Measurements from ENCODE around the gene TOM1.

Gene TOM1

GRCh38 chr22:35318346-35319215 is 18.9 kb downstream of the TOM1 start:
- H3K4me3 ChIP-seq = no peak overlapping the region
- H3K27ac ChIP-seq = peak overlapping the region in 1 of 21 experiments; percentile 39

- peak overlapping the region in 1 of 21 experiments; percentile 39 for H3K27ac ChIP-seq
- H3K4me3 ChIP-seq = no peak overlapping the region
Observed at GRCh38 chr22:35319244-35319985, 19.7 kb downstream of the TOM1 start.

DNA sequence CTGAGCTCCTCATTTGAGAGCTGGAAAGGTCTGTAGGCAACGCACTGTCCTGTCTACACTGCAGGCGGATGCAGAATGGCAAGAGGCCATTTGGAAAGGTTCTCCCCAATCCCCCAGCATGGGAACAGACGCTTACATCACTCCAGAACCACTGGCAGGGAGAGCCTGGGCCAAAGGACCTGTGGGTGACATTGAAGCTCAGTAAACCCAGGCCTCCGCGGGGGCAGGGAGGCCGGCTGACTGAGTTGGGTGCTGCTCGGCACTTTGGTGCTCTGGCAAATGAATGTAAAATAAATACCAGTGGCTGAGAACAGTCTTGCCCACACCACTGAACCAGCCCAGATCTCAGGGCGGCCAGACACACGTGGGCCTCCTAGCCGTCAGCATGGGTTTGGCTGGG is 22.4 kb downstream of the TOM1 start:
- H3K4me3 ChIP-seq = no peak overlapping the region
- no peak overlapping the region for H3K27ac ChIP-seq

DNA sequence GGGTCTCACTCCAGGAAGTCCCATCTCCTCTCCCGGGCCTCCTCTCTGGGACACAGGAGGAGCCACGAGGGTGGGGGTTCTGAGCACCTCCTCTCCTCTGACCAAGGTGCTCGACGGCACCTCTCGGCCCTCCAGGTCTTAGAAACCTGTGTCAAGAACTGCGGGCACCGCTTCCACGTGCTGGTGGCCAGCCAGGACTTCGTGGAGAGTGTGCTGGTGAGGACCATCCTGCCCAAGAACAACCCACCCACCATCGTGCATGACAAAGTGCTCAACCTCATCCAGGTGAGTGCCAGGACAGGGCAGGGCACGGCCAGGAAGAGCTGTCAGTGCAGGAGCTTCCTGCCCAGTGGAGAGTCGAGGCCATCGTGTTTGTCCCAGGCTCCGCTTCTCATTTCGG is 23.2 kb downstream of the TOM1 start:
- Histone ChIP-seq H3K4me3 (no peak overlapping the region), H3K27ac (no peak overlapping the region)

DNA sequence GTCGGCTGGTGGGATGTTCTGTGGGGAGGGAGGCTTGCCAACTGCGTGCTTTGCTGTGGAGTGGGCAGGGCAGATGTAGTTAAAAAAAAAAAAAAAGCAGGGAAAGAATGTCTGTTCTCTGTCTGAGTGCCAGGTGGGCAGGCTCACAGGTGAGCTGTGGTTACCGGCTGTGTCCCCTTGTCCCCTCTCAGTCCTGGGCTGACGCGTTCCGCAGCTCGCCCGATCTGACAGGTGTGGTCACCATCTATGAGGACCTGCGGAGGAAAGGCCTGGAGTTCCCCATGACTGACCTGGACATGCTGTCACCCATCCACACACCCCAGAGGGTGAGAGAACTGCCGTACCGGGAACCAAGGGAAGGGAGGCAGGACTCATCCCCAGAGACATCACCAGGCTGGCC is 23.6 kb downstream of the TOM1 start:
- no peak overlapping the region for H3K4me3 ChIP-seq
- no peak overlapping the region for H3K27ac ChIP-seq

DNA sequence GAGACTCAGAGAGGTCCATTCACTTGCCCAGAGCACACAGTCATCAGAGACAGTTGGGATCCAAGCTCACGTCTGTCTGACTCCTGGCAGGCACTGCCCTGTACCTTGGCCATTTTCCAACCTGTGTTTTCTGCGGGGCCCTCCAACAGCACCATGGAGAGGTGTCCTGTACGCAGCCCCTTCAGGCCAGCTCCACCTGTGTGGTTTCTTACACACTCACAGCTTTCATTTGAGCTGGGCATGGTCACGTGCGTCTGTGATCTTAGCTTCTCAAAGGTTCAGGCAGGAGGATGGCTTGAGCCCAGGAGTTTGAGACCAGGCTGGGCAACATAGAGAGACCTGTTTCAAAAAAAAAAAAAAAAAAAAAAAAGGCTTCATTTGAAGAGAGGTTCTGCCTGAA is 24.4 kb downstream of the TOM1 start:
- no peak overlapping the region for H3K27ac ChIP-seq
- H3K4me3 ChIP-seq = no peak overlapping the region

- Histone ChIP-seq H3K27ac (no peak overlapping the region), H3K4me3 (no peak overlapping the region)
Observed at GRCh38 chr22:35324762-35325161, 25.1 kb downstream of the TOM1 start.

DNA sequence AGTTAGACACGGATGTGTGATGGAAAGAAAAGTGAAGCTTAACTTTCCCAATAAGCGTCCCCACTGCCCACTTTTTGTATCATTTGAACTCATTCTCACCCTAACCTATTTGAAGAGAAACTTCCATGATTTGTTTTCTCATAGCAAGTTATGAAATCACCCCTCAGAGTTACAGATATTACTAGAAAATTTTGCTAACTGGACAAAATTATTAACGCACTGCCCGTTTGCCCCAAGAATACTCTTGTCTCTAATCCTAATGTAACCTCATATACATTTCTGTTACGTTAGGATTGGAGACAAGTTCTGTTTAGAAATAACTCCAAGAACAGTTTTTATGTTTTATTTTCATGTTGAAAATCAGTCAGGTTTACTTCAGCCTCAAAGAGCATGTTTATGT is 25.5 kb downstream of the TOM1 start:
- H3K4me3 ChIP-seq = no peak overlapping the region
- H3K27ac ChIP-seq = no peak overlapping the region

- peak overlapping the region in 1 of 21 experiments; percentile 25 for H3K27ac ChIP-seq
Observed at GRCh38 chr22:35326854-35327562, 27.3 kb downstream of the TOM1 start.

DNA sequence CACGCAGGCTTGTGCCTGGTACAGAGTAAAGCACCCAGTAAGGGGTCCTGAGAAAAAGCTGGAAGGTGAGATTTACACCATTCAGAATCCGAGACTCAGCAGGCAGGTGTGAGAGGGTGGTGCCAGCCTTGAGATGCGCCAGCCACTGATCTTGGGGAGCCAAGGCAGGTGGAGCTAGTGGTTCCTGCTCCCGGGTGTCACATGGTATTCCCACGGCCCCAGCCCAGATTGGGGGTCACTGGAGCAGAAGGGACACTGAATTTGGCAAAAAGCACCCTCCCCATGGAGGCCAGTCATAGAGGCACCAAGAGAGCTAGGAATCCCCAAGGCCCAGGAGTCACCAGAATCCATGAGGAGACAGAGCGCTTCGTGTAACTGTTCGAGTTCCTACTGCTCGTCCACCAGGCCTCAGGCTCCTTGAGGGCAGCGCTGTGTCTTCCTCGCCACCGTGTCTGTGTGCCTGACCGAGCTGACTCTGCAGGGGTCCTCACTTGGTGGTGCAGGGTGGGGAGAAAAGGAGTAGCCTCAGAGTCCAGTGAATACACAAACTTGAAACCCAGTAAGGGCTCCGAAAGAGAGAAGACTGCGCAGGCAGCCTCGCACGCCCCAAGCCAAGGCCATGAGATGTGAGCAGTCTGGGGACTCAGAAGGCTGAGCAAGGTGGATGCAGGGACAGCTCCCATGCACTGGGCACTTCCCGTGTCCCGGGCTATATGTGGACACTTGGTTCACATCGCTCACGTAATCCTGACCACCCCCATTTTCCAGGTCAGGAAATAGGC is 28.2 kb downstream of the TOM1 start:
- H3K4me3 ChIP-seq = no peak overlapping the region
- H3K27ac ChIP-seq = peak overlapping the region in 2 of 21 experiments; percentile 16 to 26

More at GRCh38 chr22:35326854-35327562, 27.3 kb downstream of the TOM1 start:
- H3K4me3 ChIP-seq = no peak overlapping the region

DNA sequence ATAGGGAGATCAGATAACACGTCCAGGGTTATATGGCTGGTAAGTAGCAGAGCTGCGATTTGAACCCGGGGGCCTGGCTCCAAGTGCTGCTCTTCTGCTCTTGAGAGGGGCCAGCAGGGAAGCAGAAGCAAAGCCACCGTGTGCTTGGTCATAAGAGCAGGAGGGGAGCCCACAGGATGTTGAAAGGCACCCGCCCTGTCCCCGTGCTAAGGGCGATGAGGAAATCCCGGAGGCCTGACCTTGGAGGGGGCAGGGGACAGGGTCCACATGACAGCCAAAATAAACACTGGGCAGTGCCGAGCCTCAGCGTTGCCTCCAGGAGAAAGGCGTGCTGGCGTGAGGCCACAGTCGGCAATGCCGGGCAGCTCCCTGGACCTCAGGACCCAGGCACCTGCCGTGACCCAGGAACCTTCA is 28.8 kb downstream of the TOM1 start:
- H3K4me3 ChIP-seq = no peak overlapping the region
- peak overlapping the region in 5 of 21 experiments; percentile 8 to 68 (median 17) for H3K27ac ChIP-seq

- no peak overlapping the region for H3K4me3 ChIP-seq
- peak overlapping the region in 8 of 21 experiments; percentile 17 to 81 (median 55) for H3K27ac ChIP-seq
Observed at GRCh38 chr22:35329114-35329847, 29.6 kb downstream of the TOM1 start.

GRCh38 chr22:35330258-35330861 is 30.7 kb downstream of the TOM1 start:
- Histone ChIP-seq H3K4me3 (no peak overlapping the region), H3K27ac (peak overlapping the region in 20 of 21 experiments; percentile 12 to 81 (median 66))

GRCh38 chr22:35332278-35332677 is 32.6 kb downstream of the TOM1 start:
- no peak overlapping the region for H3K27ac ChIP-seq
- no peak overlapping the region for H3K4me3 ChIP-seq

DNA sequence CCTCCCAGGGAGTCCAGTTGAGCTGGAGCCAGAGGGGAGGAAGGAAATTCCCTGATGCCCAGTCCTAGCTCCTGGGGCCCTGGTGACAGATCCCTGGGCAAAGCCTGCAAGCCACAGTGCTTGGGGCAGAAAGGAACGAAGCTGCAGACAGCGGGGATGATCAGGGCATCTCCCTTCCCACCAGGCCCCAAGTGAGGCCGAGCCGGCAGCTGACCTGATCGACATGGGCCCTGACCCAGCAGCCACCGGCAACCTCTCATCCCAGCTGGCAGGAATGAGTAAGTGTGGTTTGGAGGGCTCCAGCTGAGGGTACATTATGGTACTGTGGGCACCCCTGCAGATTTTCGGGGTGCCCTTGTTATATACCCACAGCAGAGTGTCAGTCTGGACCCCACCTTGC is 33.5 kb downstream of the TOM1 start:
- H3K4me3 ChIP-seq = no peak overlapping the region
- H3K27ac ChIP-seq = peak overlapping the region in 3 of 21 experiments; percentile 0 to 44 (median 34)

DNA sequence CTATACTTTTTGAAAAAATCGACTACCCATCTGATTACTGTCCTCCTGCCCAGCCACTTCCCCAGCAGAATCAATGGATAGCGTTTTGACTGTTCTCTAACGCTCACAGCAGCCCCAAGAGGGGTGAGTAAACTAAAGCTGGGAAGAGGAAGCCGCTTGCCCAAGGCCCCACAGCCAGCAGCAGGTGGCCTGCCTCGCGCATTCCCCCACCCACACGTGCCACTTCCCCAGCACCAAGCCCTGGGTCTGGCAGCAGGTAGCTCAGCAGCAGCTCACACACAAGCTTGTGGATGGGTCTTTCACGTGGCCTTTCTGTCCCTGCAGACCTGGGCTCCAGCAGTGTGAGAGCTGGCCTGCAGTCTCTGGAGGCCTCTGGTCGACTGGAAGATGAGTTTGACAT is 34.3 kb downstream of the TOM1 start:
- Histone ChIP-seq H3K27ac (peak overlapping the region in 7 of 21 experiments; percentile 0 to 68 (median 27)), H3K4me3 (no peak overlapping the region)

DNA sequence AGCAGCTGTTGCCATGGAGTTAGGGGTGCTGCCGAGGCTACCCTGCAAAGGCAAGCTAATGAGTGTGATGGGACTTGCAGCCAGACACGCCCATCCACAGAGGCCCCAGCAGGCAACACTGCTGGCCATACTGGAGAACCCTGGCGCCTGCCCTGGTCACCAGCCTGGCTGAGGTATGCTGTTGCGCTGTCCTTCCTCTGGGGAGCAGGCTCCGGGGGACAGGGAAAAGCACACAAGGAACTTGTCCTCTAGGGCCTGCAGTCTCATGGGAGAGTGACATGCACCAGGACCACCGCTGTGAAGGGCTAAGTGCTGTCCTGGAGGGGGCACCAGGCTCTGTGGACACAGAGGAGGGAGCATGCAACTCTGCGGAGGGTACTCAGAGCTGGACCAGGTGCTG is 35.8 kb downstream of the TOM1 start:
- no peak overlapping the region for H3K4me3 ChIP-seq
- peak overlapping the region in 2 of 21 experiments; percentile 15 to 17 for H3K27ac ChIP-seq

Measured in skin epidermis (tissue), 12 donors.